Measurements from ENCODE around the gene RRBP1.

The RRBP1 gene

GRCh38 chr20:17595856-17596255 lies 86.2 kb downstream of the RRBP1 start:
- no peak for DNase-seq

GRCh38 chr20:17594443-17594842 lies 87.6 kb downstream of the RRBP1 start:
- DNase-seq = no peak

GRCh38 chr20:17593902-17594301 lies 88.1 kb downstream of the RRBP1 start:
- no peak for DNase-seq

- DNase-seq = no peak
Observed at GRCh38 chr20:17590245-17590644, 91.8 kb downstream of the RRBP1 start.

GRCh38 chr20:17589161-17589834 lies 92.7 kb downstream of the RRBP1 start:
- no peak for DNase-seq

- DNase-seq = no peak
Observed at GRCh38 chr20:17587824-17588223, 94.2 kb downstream of the RRBP1 start.

GRCh38 chr20:17587148-17587547 lies 94.9 kb downstream of the RRBP1 start:
- no peak for DNase-seq

- no peak for DNase-seq
Observed at GRCh38 chr20:17586250-17586649, 95.8 kb downstream of the RRBP1 start.

- DNase-seq = no peak
Observed at GRCh38 chr20:17584689-17585088, 97.4 kb downstream of the RRBP1 start.

- DNase-seq = no peak
Observed at GRCh38 chr20:17583126-17583525, 98.9 kb downstream of the RRBP1 start.

GRCh38 chr20:17580895-17581294 lies 101.1 kb downstream of the RRBP1 start:
- no peak for DNase-seq

- DNase-seq = no peak
Observed at GRCh38 chr20:17579369-17580039, 102.5 kb downstream of the RRBP1 start.

GRCh38 chr20:17576215-17576614 lies 105.8 kb downstream of the RRBP1 start:
- DNase-seq = no peak

- no peak for DNase-seq
Observed at GRCh38 chr20:17573463-17573862, 108.6 kb downstream of the RRBP1 start.

- DNase-seq = no peak
Observed at GRCh38 chr20:17572034-17572638, 109.9 kb downstream of the RRBP1 start.

GRCh38 chr20:17571153-17571527 lies 110.9 kb downstream of the RRBP1 start:
- DNase-seq = peak; percentile 15

- no peak for DNase-seq
Observed at GRCh38 chr20:17570347-17571152, 111.5 kb downstream of the RRBP1 start.

GRCh38 chr20:17569616-17570346 lies 112.3 kb downstream of the RRBP1 start, which contains the start of gene DSTN:
TSS of gene DSTN (plus strand) at chr20:17570075. CDS start at chr20:17570209, 134 bp downstream.
- peak; percentile 88 for DNase-seq

GRCh38 chr20:17568972-17569521 lies 113.0 kb downstream of the RRBP1 start:
- peak; percentile 8 for DNase-seq

- DNase-seq = no peak
Observed at GRCh38 chr20:17568045-17568788, 113.8 kb downstream of the RRBP1 start.

- DNase-seq = no peak
Observed at GRCh38 chr20:17566345-17566744, 115.7 kb downstream of the RRBP1 start.
